ENCODE measurements around the gene TEPSIN.

Gene TEPSIN, protein sequence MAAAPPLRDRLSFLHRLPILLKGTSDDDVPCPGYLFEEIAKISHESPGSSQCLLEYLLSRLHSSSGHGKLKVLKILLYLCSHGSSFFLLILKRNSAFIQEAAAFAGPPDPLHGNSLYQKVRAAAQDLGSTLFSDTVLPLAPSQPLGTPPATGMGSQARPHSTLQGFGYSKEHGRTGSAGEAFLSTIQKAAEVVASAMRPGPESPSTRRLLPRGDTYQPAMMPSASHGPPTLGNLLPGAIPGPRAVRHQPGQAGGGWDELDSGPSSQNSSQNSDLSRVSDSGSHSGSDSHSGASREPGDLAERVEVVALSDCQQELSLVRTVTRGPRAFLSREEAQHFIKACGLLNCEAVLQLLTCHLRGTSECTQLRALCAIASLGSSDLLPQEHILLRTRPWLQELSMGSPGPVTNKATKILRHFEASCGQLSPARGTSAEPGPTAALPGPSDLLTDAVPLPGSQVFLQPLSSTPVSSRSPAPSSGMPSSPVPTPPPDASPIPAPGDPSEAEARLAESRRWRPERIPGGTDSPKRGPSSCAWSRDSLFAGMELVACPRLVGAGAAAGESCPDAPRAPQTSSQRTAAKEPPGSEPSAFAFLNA

DNA sequence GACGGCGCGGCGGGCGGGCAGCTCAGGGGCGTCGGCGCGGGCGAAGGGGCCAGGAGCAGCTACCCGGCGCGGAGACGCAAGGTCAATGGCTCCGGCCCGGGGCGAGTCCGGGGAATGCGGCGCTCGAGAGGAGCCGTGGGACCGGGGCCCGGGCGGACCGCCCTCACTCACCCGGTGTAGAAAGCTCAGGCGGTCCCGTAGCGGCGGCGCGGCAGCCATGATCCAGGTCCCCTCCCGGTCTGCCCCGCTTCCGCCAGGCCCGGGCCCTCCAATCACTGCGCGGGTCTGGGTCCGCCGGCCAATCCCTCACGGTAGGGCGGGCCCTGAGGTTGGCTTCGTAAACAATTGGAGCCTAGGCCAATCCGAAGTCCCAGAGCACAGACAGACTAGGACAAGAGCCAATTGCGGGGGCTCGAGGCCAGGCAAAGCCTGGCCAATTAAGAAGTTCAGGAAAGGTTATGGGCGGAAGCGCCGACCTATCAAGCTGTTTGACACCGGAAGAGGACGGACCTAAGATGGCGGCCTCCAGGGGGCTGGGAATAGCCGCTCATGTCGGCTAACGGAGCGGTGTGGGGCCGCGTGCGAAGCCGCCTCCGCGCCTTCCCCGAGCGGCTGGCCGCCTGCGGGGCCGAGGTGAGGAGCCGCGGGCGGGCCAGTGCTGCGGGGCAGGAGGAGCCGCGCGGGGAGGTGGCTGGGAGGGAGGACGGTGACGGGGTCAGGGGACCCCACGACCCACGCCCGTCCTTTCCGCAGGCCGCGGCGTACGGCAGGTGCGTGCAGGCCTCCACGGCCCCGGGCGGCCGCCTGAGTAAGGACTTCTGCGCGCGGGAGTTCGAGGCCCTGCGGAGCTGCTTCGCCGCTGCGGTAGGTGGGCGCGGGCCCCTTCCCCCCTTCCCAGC is at the start of gene TEPSIN, which contains the start of gene NDUFAF8:
TSS of gene TEPSIN (minus strand) at position 241 of the 899 bp plus-strand sequence. CDS start at position 219, 22 bp downstream.
TSS of gene NDUFAF8 (plus strand) at position 504 of the 899 bp plus-strand sequence. CDS start at position 550, 46 bp downstream.
- peak within 1 kb of the TSS; percentile 92 for H3K9ac ChIP-seq (ENCODE audit: low read depth, low read length)
- H3K4me3 ChIP-seq (ENCODE audit: low read length): peak within 1 kb of the TSS; percentile 95
- H3K4me1 ChIP-seq (ENCODE audit: insufficient read depth, low read length): peaks cover 5% of the 10 kb centered on the region; the same call in 1 of the 2 replicates
- no peaks in the 10 kb centered on the region for H3K27me3 ChIP-seq (ENCODE audit: insufficient read depth, low read length)
- no peaks in the 10 kb centered on the region for H3K9me3 ChIP-seq (ENCODE audit: insufficient read depth, low read depth, low read length)
- peak within 1 kb of the TSS; percentile 46 for H3K27ac ChIP-seq (ENCODE audit: low read length)
- peaks cover 5% of the 10 kb centered on the region for H3K36me3 ChIP-seq (ENCODE audit: insufficient read depth, low read depth, low read length)

DNA sequence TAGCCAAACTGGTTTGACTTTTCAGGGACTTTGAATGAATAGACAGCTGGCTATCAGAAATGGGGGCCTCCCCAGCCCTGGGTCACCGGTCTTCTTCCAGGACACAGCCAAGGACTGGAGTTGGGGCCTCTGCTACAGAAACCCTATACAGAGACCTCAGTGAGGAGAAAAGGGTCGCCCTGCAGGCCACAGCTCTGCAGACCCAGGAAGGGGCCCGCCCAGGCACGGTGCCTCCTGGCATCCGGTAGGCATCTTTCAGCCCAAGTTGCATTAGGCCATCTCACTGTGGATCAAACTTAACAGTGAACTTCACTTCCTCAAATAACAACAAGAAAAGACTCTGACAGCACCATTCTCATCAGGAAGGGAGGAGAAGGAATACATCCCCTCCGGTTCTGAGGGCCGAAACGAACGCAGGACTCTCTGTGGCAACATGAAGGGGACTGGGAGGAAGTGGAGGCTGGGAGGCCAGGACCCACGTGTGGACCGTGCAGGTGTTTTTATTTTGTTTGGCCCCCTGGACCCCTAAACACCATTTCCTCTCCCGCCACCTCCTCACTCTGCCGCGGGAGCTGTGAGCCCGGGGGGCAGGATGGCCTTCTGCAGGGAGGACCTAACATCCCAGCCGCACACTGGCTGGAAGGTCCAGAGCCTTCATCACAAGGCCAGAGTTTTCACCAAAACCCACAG is 49.0 kb upstream of the TEPSIN start:
- no peak overlapping the region for H3K27ac ChIP-seq (ENCODE audit: low read length)
- H3K9ac ChIP-seq (ENCODE audit: low read depth, low read length): no peak overlapping the region
- H3K27me3 ChIP-seq (ENCODE audit: insufficient read depth, low read length): no peaks in the 10 kb centered on the region
- H3K9me3 ChIP-seq (ENCODE audit: insufficient read depth, low read depth, low read length): no peaks in the 10 kb centered on the region
- no peaks in the 10 kb centered on the region for H3K4me1 ChIP-seq (ENCODE audit: insufficient read depth, low read length)
- no peak overlapping the region for H3K4me3 ChIP-seq (ENCODE audit: low read length)
- peaks cover 15% of the 10 kb centered on the region for H3K36me3 ChIP-seq (ENCODE audit: insufficient read depth, low read depth, low read length)

DNA sequence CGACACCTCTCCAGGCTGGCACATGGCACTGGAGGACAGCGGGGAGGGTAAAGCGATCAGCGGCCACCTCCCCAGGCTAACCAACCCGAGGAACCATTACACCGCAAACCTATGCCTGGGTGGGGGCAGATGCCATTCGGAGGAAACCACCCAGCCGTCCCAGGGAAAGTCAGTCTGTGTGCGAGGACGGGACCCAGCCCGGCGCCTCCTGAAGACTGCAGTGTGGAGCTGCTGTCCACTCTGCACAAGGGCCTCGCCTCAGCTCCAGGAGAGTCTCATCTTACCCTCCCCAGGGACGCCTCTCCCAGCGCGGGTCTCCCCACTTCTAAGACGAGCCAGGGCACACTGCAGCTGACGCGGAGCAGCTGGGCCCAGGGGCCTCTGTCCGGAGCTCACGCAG is 48.3 kb upstream of the TEPSIN start:
- H3K27me3 ChIP-seq (ENCODE audit: insufficient read depth, low read length): no peaks in the 10 kb centered on the region
- H3K9me3 ChIP-seq (ENCODE audit: insufficient read depth, low read depth, low read length): no peaks in the 10 kb centered on the region
- no peak overlapping the region for H3K9ac ChIP-seq (ENCODE audit: low read depth, low read length)
- H3K27ac ChIP-seq (ENCODE audit: low read length): no peak overlapping the region
- peaks cover 15% of the 10 kb centered on the region for H3K36me3 ChIP-seq (ENCODE audit: insufficient read depth, low read depth, low read length)
- no peaks in the 10 kb centered on the region for H3K4me1 ChIP-seq (ENCODE audit: insufficient read depth, low read length)
- H3K4me3 ChIP-seq (ENCODE audit: low read length): no peak overlapping the region

DNA sequence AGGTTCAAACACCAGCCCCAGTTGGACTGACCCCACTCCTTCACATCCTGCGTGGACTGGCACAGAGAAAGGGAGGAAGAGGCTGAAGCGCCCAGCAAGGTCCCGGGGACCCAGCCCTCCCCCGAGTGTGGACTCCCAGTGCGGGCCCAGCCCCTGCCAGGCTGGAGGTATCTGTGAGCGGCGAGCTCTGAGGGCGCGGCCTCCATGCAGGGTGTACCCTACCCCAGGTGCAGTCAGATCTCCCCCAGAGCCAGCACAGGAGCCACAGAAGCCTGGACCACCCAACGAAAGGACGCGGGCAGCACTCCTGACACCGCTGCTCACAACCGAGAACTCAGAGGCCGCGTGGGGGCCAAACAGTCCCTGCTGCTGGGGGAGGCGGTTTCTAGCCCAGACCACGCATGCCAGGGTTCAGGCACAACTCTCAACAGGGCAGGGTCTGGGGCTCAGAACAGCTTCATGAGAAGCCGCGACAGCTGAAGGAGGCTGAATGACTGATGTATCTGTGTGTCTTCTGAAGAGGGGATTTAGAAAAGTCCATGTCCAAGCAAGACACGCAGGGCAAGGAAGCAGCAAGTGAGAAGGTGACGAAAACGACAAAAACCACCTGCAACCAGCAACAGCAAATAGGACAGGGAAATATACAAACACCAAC is 47.8 kb upstream of the TEPSIN start:
- Histone ChIP-seq H3K4me3 (ENCODE audit: low read length) (no peak overlapping the region), H3K27me3 (ENCODE audit: insufficient read depth, low read length) (no peaks in the 10 kb centered on the region), H3K27ac (ENCODE audit: low read length) (no peak overlapping the region), H3K9ac (ENCODE audit: low read depth, low read length) (no peak overlapping the region), H3K36me3 (ENCODE audit: insufficient read depth, low read depth, low read length) (peaks cover 15% of the 10 kb centered on the region), H3K9me3 (ENCODE audit: insufficient read depth, low read depth, low read length) (no peaks in the 10 kb centered on the region), H3K4me1 (ENCODE audit: insufficient read depth, low read length) (no peaks in the 10 kb centered on the region)

DNA sequence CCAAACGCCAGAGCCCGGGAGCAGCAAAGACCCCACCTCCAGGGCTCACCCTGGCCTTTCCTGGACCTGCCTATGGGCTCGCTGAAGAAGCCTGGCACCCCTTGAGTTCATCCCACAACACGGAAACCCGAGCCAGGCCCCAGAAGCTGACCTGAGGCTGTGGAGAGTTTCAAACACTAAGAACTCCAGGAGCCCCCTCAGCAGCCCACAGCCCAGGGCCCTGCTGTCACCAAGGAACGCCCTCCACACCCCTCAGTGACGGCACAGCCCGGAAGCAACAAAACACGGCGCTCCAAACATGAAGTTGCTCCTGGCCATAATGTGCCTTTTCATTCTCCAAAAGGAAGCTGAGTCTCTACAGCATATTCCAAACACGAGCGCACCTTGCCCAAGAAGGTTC is 47.0 kb upstream of the TEPSIN start:
- Histone ChIP-seq H3K36me3 (ENCODE audit: insufficient read depth, low read depth, low read length) (peaks cover 15% of the 10 kb centered on the region), H3K27me3 (ENCODE audit: insufficient read depth, low read length) (no peaks in the 10 kb centered on the region), H3K4me3 (ENCODE audit: low read length) (no peak overlapping the region), H3K9me3 (ENCODE audit: insufficient read depth, low read depth, low read length) (no peaks in the 10 kb centered on the region), H3K4me1 (ENCODE audit: insufficient read depth, low read length) (no peaks in the 10 kb centered on the region), H3K27ac (ENCODE audit: low read length) (no peak overlapping the region), H3K9ac (ENCODE audit: low read depth, low read length) (no peak overlapping the region)

DNA sequence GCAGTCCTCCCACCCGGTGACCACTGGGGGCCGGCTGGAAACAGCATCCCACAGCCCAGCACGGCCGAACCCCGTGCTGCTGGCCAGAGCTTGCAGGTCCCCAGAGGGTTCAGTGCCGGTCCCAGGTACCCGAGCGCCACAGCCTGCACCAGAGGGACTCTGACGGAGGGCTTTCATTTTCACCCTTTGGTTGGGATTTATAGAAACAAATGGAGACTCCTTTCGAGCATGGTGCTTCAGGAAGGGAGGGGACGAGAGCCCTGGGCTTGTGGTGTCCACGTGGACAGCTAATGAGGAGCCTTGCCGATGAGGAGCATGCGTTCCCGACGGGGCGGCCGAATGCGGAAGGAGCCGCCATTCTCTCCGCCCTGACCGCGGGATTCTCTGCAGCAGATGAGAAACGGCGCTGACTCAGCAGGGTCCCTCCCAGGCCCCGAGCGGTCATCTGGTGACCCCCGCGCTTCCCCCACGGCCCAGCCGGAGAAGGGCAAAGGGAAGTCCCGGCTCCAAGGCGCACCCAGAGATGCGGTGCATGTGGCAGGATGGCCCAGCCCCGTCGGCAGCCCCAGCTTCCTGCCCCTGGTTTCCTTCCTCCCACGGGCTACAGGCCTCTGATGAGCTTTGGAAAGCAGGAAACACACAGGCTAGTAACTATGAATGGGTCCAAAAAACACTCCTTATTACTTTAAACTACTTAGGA is 46.5 kb upstream of the TEPSIN start:
- no peaks in the 10 kb centered on the region for H3K9me3 ChIP-seq (ENCODE audit: insufficient read depth, low read depth, low read length)
- H3K27me3 ChIP-seq (ENCODE audit: insufficient read depth, low read length): no peaks in the 10 kb centered on the region
- no peak overlapping the region for H3K27ac ChIP-seq (ENCODE audit: low read length)
- H3K4me1 ChIP-seq (ENCODE audit: insufficient read depth, low read length): no peaks in the 10 kb centered on the region
- no peak overlapping the region for H3K9ac ChIP-seq (ENCODE audit: low read depth, low read length)
- peaks cover 15% of the 10 kb centered on the region for H3K36me3 ChIP-seq (ENCODE audit: insufficient read depth, low read depth, low read length)
- no peak overlapping the region for H3K4me3 ChIP-seq (ENCODE audit: low read length)

DNA sequence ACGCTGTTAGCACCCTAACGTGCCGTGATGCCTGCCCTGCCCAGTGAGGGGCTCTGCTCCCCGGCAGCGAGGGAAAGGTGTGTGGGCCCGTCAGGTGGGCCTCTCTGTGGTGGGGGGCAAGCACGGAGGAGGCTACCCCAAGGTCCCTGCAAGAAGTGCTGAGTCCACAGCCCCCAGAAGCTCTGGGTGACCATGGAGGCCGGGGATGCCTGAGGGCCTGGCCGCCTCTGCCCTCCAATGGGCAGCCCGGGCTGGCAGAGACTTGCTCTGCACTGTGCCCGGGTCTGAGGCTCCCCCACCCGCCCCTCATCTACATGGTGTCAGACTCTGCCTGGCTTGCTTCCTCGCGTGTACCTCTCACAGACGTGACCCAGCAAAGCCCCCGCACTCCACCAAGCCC is 44.0 kb upstream of the TEPSIN start:
- H3K4me3 ChIP-seq (ENCODE audit: low read length): no peak overlapping the region
- no peak overlapping the region for H3K9ac ChIP-seq (ENCODE audit: low read depth, low read length)
- H3K27me3 ChIP-seq (ENCODE audit: insufficient read depth, low read length): no peaks in the 10 kb centered on the region
- H3K4me1 ChIP-seq (ENCODE audit: insufficient read depth, low read length): no peaks in the 10 kb centered on the region
- no peaks in the 10 kb centered on the region for H3K9me3 ChIP-seq (ENCODE audit: insufficient read depth, low read depth, low read length)
- H3K27ac ChIP-seq (ENCODE audit: low read length): no peak overlapping the region
- H3K36me3 ChIP-seq (ENCODE audit: insufficient read depth, low read depth, low read length): peaks cover 6% of the 10 kb centered on the region; the same call in 1 of the 2 replicates

DNA sequence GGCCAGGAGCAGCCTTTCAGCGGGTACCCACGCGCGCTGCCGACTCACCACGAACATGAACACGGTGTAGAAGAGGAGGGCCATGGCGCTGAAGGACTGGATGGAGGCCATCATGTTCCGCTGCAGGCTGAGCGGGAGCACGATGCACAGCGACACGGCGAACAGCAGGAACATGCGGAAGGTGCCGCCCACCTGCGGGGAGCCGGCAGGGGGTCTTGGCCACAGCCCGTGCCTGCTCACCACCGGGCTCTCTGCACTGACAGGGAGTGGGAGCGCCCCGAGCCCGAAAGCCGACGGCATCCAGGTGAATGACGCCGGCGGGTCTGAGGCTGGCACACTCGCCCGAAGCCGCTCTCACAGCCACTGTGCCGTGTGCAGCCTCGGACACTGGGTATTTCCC is 43.3 kb upstream of the TEPSIN start:
- H3K9ac ChIP-seq (ENCODE audit: low read depth, low read length): no peak overlapping the region
- no peak overlapping the region for H3K4me3 ChIP-seq (ENCODE audit: low read length)
- H3K9me3 ChIP-seq (ENCODE audit: insufficient read depth, low read depth, low read length): no peaks in the 10 kb centered on the region
- H3K4me1 ChIP-seq (ENCODE audit: insufficient read depth, low read length): no peaks in the 10 kb centered on the region
- no peaks in the 10 kb centered on the region for H3K36me3 ChIP-seq (ENCODE audit: insufficient read depth, low read depth, low read length)
- H3K27ac ChIP-seq (ENCODE audit: low read length): no peak overlapping the region
- no peaks in the 10 kb centered on the region for H3K27me3 ChIP-seq (ENCODE audit: insufficient read depth, low read length)

DNA sequence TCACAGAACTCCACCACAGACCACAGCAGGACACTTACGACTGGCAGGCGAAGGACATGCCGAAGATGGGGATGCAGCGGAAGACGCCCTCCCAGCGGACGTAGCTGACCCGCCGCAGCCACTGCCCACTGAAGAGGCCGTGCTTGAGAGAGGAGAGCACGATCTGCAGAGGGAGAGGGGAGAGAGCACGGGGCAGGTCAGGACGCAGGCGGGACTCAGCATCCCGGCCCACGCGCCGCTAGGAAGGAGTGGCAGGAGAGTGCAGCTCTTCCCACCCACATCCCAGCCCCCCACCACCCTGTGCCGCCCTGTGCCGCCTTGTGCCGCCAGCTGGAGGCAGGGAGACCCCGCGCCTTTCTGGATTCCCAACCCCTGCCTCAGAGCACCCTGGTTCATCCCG is 41.7 kb upstream of the TEPSIN start:
- no peaks in the 10 kb centered on the region for H3K36me3 ChIP-seq (ENCODE audit: insufficient read depth, low read depth, low read length)
- H3K4me1 ChIP-seq (ENCODE audit: insufficient read depth, low read length): no peaks in the 10 kb centered on the region
- no peak overlapping the region for H3K27ac ChIP-seq (ENCODE audit: low read length)
- H3K4me3 ChIP-seq (ENCODE audit: low read length): no peak overlapping the region
- H3K27me3 ChIP-seq (ENCODE audit: insufficient read depth, low read length): no peaks in the 10 kb centered on the region
- H3K9ac ChIP-seq (ENCODE audit: low read depth, low read length): no peak overlapping the region
- H3K9me3 ChIP-seq (ENCODE audit: insufficient read depth, low read depth, low read length): no peaks in the 10 kb centered on the region
